ENCODE measurements around the gene NMUR1.

Gene NMUR1

DNA sequence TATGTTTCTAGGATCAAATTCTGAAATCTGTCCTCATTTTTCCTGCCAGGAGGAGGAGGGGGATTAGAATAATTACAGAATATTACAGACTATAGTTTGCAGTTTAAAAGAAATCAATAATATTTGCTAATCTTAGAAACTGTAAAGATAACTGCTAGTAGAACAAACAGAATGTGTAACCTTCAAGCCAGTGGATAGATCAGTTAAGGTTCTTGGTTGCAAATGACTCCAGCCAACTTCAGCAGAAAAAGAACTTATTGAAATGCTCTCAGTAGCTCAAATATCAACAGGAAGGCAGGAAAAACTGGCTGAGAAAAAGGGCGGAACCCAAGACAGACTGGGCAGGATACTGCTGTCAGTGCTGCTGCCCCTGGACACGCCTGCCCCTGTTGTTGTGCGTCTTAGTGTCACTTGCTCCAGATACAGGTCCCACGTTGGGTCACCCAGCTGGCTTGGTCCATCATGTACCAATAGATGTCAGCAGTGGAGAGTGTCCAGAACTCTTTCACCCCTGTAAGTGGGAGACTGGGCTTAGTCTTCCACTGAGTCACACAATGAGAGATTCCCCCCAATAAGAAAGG is 10.2 kb downstream of the NMUR1 start:
- no peak overlapping the region for H3K4me3 ChIP-seq (replicated peaks; ENCODE audit: low read depth, low read length)
- DNase-seq (ENCODE audit: extremely low read depth, low read depth), result no peak
- TF ChIP-seq, protein P1, sequence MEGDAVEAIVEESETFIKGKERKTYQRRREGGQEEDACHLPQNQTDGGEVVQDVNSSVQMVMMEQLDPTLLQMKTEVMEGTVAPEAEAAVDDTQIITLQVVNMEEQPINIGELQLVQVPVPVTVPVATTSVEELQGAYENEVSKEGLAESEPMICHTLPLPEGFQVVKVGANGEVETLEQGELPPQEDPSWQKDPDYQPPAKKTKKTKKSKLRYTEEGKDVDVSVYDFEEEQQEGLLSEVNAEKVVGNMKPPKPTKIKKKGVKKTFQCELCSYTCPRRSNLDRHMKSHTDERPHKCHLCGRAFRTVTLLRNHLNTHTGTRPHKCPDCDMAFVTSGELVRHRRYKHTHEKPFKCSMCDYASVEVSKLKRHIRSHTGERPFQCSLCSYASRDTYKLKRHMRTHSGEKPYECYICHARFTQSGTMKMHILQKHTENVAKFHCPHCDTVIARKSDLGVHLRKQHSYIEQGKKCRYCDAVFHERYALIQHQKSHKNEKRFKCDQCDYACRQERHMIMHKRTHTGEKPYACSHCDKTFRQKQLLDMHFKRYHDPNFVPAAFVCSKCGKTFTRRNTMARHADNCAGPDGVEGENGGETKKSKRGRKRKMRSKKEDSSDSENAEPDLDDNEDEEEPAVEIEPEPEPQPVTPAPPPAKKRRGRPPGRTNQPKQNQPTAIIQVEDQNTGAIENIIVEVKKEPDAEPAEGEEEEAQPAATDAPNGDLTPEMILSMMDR (IDR thresholded peaks at IDR 0.05; ENCODE audit: low read depth, low read length, missing control alignments), result no peak

DNA sequence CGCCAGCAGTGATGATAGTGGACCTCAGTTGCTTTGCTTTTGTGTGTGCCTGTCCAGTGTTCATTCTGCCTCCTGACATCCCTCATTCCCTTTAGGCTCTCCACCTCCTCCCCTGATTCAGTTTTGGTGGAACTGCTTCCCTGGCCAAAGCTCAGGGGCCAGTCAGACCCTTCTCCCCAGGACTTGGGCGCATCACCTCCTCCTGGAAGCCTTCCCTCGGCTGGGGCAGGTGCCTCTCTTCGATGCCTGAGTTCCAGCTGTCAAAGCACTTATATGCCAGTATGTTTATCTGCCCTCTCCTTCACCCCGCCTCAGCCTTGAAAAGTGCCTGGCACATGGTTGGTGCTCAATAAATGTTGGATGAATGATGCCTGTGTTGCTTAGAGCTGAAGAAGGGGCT is 11.5 kb downstream of the NMUR1 start:
- TF ChIP-seq, protein P1 (IDR thresholded peaks at IDR 0.05; ENCODE audit: low read depth, low read length, missing control alignments), result no peak
- DNase-seq (ENCODE audit: extremely low read depth, low read depth), result no peak
- no peak overlapping the region for H3K4me3 ChIP-seq (replicated peaks; ENCODE audit: low read depth, low read length)

DNA sequence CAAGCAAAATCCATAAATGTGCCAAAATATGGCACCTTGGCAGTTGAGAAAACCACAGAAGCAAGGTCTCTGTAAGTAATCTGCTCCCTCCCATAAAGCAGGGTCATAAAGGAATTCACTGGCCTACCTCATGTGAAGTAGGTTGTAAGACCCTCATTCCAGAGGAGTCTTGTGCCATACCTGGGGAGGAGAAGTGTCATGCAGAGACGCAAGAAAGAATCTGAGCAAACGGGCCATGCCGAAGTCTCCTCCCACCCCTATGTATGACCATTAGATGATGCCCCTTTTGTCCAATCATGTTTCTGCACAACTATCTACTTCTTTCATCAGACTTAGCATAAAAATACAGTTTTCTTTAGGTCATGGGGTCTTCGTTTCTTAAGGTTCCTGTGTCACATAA is 14.6 kb downstream of the NMUR1 start:
- TF ChIP-seq, protein P1 (IDR thresholded peaks at IDR 0.05; ENCODE audit: low read depth, low read length, missing control alignments), result no peak
- H3K4me3 ChIP-seq (replicated peaks; ENCODE audit: low read depth, low read length), result no peak overlapping the region
- DNase-seq (ENCODE audit: extremely low read depth, low read depth), result no peak

DNA sequence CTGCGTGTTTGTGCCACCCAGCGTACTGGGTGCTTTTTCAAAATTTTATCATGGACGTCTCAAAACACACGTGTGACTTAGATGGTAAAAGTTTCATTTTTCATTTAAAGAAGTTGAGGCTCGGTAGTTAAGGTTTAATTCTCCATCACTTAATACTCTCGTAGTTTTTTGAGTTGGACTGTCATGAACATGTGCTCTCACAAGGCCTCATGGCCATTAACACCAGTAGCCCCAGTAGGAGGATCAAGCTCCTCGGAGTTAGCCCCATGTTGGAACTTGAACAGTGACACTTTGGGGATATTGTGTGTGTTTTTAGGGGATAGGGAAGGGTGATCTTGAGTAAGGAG is 15.3 kb downstream of the NMUR1 start:
- TF ChIP-seq, protein P1 (IDR thresholded peaks at IDR 0.05; ENCODE audit: low read depth, low read length, missing control alignments), result no peak
- peak overlapping the region; percentile 64 for H3K4me3 ChIP-seq (replicated peaks; ENCODE audit: low read depth, low read length)
- no peak for DNase-seq (ENCODE audit: extremely low read depth, low read depth)

DNA sequence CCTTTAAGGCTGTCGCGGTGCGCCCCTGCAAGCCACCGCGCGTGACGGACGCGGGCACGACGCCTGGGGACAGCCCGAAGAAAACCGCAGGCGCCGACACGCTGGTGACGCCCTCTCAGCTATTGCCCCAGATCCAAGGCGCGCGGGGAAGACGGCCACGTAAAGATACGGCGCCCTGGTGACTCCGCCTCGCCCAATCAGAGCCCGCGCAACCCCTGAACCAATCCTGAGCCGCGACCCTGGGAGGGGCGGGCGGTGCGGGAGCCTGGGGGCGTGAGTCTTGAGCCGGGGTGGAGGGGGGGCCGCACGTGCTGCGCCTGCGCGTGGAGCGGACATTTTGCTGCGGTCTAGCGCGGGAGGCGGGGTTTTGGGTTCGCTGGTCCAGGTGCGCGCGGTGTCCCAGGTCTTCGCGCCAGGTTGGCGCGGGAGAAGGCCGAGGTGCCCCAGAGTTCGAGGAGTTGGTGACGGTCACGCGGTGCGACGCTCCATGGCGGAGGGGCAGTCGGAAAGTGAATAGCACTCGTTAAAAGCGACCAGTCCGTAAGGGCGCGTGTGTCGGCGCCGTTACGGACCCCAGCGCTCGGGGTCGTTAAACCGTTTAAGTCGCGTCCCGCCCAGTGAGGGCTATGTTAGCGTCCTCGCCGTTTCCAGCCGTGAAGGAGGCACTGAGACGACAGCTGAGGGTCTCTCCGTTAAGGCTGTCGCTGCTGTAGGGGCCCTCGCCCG is 15.9 kb downstream of the NMUR1 start:
- H3K4me3 ChIP-seq (replicated peaks; ENCODE audit: low read depth, low read length), result peak overlapping the region; percentile 64
- TF ChIP-seq, protein P1 (IDR thresholded peaks at IDR 0.05; ENCODE audit: low read depth, low read length, missing control alignments), result no peak
- DNase-seq (ENCODE audit: extremely low read depth, low read depth), result peak; percentile 79

DNA sequence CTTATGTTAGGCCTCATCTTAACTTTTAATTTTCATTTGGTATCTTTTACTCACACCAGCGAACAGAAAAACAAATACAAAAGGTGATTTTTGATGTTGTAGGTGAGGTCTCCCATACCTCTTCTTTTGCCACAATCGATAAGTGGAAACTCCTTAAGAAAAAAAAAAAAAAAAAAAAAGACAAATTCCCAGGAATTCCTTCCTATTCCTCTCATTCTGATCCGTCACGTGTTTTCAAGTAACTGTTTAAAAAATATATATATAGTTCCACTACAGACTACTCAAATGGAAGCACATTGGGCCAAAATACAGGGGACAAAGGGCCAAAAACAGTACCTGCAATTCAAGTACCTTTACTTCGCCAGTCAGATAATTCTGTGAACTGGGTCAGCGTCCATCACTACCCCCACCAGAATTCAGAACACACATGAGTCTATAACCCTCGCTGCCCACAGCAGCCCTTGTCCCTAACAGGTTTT is 16.5 kb downstream of the NMUR1 start:
- no peak for DNase-seq (ENCODE audit: extremely low read depth, low read depth)
- TF ChIP-seq, protein P1 (IDR thresholded peaks at IDR 0.05; ENCODE audit: low read depth, low read length, missing control alignments), result no peak
- H3K4me3 ChIP-seq (replicated peaks; ENCODE audit: low read depth, low read length), result peak overlapping the region; percentile 64
